COLO668 (cell line): Measurements from ENCODE around the gene TMEM117.

Experiments
- DNase-seq: peaks from one replicate; lab custom pipeline; 2025; ENCODE audit not compliant: unreplicated experiment; lab: John Stamatoyannopoulos, UW

TMEM117 gene

DNA sequence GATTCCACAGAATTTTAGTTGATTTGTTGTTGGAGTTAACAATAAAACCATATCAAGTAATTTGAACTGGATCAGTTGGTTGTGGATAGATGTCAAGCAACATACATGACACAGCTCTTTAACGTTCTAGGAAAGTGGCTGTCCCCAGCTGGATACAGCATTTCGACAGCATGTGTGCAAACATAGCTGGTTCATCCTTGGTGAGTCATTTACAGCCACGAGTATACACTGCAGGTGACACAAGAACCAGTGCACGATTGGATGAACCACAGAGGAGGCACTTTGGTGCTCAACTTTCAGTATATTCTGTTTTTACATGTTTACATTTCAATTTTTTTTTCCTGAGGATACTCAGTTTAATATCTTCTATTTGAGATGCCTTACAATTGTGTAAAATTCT, 242.4 kb downstream of the TMEM117 start:
- peak; percentile 10 for DNase-seq

DNA sequence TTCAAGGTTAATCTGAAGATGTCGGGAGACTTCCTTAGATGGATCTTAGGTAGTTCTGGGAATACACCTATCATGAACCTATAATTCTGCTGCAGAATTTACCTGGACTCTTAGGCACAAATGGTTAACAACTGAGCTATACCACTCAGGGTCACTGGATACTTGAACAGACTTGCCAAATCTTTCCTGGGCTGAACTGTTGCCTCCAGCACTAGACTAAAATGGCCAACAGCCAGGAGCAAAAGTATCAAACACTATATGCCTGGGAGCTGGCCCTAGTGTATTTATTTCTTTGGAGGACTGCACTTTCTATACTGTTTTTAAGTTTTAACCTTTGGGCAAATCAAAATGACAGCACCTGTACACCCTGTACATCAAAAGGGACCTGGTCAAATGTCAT, 252.8 kb downstream of the TMEM117 start:
- DNase-seq = no peak

DNA sequence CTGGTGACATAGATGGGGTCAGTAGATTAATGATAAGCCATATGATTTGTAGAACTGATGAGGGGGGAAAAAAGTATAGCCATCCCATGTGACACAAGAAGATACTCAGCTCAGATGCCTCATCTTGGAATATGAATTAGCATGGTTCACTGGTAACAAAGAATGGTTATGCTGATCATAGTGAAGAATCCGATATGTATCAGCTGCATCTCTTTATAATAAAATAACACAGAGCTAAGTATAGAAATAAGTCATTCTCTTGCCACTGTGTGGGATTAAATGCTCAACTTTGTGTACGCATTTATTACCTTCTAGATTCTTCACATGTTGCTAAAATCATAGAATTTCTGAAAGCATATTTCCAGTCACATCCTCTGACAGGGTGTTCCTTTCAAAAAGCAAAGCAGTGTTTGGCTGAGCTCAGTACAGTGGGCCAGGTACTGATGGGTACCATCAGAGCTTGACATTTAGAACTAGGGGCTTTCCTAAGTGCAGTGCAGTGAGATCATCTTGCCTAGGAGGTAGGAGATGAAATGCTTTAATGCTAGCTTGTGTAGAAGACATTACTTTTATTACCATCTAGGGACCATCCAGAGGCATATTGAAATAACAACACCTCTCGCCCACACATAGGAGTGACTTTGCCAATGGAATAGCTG, 256.2 kb downstream of the TMEM117 start:
- no peak for DNase-seq

DNA sequence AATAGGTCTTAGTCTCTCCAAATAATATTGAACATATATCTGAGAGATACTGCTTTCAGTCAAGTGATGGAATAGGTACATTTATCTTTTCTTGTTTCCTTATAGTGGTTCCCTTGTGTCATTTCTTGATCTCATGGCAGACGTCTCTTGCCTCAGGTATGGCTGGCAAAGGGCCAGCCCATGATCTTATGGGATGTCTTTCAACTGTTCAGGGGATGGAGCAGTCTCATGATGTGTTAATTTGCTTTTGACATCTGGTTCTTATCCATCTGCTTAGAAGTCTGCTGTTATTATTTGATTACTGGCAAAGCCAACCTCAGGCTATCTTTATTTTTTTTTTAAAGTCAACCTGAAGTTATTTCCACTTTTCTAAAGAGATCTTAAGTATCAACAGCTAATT, 262.9 kb downstream of the TMEM117 start:
- no peak for DNase-seq

DNA sequence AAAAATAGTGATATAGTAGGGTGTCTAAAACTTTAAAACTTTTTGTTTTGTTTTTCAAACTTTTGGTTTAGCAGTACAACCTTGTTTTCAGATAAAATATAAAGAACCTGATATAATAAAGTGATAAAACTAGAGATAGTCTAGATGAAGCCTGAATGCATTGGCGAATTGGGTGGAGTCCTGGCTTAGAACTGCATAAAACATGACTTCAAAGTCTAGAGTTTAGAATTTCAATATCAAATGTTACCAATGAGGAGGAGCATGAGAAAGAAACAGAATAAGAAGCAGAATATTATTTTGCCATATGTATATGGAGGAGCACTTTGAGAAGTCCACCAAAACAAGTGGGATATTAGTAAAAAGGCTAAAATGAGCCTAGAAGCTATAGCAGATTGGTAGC, 263.6 kb downstream of the TMEM117 start:
- DNase-seq = no peak

DNA sequence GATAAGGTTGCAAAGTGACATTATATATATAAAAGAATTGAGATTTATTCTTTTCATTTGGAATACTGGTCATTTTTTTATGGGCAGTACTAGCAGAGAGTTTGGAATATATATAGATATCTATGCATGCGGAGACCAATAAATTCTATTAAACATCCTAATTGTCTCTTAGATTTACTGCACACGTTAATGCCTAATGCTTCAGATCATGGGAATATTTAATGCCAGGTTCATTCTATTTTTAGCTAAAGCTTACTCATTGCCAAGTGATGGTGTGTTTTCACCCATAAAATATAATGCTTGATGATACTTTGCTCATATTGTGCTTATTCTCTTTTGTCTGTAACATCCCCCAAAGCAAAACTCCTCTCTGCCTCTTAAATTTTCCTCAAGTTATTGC, 264.4 kb downstream of the TMEM117 start:
- no peak for DNase-seq

DNA sequence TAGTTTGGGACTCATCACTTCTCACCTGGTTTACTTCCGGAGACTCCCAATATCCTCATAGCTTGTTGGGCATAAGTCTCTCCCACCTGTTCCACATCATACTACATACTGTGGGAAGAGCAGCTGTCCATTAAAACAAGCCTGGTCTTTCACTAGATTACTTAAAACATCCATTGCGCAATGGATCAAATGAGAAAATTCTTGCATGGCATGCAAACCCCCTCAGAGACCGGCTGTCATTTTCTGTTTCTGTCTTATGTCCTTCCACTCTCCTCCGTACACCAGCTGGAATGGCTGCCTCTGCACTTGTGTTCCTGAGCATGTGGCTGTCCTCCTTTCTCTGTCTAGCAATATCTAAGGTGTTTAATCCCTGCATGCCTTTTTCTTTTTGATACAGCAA, 265.6 kb downstream of the TMEM117 start:
- DNase-seq = no peak

DNA sequence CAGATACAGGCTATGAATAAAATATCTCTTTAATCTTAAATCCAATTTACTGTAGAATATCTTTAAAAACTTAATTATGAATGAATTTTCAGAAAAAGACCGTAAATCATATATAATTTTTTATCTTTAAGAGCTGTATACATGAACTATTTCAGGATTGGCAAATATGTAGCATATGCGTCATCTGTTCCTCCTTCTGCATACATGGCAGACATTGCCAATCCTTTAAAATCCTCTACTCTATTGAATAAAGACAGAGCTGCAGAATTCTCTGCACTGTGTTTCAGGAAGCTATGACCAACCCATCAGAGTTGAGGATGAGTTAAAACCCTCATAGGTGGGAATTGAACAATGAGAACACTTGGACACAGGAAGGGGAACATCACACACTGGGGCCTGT, 279.0 kb downstream of the TMEM117 start:
- no peak for DNase-seq

DNA sequence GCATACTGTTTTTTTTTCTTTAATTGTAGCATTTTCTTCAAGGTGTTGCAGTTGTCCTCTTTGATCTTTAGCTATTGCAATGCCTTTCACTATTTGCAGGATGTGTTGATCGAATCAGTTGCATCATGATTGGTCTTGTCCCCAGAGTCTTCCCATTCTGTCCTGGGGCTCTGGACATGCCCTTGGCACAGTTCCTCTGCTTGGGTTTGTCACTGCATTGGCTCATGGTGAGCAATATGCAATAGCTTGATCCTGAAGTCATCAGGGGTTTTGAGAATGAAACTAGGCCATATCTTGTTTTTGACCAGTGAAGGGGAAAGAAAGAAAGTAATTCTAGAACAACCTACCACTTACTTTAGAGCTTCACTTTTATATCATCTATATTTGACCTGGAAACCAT, 281.5 kb downstream of the TMEM117 start:
- no peak for DNase-seq

DNA sequence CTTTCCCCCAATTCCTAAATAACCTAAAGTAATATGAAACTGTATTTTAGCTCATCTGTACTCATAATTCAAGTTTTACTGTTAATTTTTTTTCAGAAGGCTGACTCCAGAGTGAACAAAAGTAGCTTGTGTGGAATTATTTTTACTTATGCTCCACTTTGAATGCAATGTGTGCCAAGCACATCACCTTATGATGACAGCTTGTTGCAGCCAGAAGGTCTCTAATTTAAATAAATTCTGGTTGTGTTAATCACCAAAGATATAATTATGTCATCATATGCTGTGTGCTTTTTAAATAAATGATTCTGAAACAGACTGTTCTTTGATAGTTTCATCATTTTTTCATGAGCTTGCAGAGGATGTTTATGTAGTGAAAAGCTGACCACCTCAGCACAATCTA, 283.1 kb downstream of the TMEM117 start:
- DNase-seq = no peak

DNA sequence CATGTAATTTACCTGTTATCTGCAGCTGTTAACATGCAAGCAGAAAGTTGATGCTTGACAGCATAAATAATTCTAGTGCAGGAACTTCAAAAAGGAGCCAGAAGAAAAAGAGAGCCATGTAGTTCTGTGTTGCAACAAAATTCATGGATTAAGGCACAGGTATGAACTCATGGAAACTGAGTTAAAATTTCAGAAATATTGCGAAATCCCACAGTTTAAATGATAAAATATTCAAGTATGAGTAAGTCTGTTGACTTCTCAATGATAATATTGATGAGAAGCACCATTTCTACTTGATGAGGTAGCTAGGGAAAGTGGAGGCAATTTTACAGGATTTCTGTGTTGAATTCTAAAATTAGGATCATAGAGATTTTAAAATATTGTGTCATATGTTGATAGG, 290.9 kb downstream of the TMEM117 start:
- DNase-seq = no peak

DNA sequence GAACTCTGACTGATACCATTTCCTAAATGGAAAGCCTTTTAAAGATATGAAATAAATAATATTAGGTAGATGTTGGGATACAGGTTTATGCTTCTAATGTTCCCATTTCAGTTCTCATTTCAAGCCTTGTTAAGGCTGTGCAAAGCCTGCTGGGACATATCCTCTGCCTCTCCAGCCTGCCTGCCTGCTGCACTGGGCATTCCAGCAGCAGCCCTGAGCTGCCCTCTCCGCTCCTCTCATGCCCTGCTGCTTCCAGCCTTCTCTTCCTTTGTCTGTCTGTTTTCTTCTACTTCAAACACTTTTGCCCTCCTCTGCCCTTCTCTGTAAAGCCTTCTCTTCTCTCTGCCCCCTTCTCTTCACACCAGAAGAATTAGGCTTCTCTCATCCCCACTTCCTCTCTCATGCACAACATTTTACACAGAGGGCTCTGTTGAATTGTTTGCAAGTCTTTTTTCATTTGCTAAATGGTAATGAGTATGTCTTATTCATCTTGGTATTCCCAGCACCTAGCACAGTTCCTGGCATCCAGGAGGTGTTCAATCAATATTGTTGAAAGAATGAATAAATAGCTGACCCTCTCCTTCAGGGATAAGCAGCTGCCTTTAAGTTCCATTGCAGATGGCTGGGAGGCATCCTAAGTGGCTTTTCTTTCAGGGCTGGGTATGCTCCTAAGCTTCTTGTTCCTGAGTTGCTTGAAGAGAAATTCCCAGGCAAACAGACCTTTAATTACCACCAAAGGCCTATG, 292.3 kb downstream of the TMEM117 start:
- no peak for DNase-seq

DNA sequence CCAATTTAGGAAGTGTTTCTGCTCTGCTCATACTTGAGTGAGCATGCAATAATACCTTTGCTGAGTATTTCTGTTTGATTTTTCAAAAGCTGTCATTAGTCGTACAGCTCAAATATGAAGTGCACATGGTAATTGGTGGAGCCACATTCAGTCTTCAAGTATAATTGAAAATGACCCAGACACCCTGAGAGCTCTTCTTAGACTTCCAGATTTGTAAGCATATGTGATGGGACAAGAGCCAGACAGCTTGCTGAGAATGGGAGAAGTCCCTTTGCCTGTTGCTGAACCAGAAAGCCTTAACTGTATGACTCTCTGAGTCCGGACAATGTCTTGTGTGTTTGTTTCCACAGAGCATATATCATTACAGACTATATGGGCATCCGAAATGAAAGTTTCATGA, 307.3 kb downstream of the TMEM117 start:
- no peak for DNase-seq

DNA sequence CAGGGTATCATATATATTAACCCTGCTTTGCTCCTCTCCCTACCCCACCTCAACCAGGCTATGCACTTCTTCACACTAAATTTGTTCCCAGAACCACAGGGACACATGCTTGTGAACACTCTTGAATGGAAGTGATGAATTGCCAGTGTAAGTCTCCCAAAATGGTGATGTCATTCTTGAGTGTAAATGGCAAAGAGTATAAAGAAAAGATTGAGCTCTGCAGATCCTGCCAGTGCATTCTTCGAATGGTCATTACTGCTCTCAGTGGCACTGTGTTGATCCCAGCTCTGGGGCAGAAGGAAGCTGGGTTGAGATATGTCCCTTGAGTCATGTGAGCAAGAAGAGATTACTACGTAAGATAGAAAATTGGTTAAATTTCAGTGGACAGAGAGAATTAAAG, 313.1 kb downstream of the TMEM117 start:
- DNase-seq = no peak

DNA sequence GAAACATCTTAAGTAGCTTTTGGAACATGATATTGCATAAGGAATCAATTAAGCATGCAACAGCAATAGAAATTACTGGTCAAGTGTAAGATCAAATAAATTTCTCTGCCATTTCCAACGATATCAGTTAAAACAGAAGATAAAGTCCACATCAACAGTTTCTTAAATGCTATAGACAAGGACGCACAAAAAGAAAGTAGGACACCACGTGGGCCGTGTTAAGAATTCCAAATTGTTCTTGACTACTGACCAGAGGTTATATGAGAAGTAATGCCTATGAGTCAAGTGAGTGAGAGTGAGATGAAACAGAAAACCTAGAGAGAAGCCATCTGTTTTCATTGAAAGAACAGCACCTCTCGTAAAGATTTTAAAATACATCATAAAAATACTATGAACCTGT, 318.2 kb downstream of the TMEM117 start:
- DNase-seq = no peak

DNA sequence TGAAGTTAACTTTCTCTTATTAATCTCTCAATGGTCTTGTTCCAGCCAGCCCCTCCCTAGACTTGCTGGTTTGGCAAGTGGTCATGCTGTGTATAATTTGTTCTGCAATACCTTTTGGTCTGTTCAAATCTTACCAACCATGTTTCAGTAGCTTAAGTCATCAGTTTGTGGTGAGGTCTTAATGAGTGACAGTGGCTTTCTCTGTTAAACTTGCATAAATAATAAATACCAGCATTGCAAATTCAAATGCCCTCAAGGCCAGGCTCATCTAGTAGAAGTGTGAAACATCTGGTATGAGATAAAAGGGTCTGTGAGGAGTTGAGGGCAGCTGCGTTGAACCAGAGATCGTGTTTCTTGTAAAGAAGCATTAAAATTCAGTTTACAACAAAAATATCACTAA, 319.5 kb downstream of the TMEM117 start:
- no peak for DNase-seq

DNA sequence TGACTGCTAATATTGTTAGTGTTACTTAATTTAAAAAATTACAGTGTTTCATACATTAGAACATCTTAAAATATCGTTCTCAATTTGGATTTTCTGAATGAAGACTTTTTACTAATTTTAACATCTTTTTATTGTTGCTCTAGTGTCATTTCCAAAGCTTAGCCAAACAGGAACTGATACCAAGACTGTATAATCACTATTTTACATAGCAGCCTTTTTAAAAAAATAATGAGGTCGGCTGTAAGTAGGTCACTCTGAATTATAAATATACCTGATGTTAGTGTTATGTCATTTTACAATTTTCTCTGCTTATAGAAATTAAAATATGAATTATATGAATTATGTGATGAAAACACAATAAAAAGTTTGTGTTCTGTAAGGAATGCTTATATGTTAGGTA, 321.5 kb downstream of the TMEM117 start:
- DNase-seq = no peak

DNA sequence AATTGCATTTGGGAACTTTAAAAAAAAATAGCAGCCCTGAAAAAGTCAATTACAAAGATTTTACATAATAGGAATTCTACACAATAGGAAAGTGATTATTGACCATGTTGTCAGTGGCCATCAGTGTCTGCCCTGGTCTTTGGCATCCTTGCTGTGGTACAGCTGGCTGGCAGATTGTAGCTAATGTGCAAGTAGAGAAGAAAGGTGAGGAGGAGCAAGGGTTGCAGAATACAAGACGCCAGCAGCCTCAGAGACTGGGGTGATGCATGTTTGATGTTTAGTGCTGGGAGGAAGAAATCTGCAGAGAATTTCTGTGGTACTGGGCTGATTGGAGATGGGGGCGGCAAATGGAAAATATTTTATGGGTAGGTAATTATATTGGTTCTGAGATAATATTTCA, 322.9 kb downstream of the TMEM117 start:
- no peak for DNase-seq

DNA sequence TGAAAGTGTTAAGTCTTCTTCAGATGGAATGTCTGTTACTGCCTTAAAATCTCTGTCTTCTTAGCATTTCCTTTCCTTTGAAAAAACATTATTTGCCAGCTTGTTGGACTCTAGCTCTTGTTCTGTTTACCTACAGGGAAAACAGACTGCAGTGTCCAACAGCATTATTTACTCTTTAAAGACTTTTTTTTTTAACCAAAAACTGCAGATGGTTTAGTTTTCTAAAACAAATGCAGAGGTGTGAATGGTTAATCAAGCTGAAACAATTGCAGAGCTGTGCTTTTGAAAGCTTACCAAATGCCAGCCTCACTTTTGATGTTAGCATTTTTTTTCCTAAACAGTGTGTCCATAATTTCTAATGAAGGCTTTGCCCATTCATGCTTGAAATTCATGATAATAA, 323.3 kb downstream of the TMEM117 start:
- no peak for DNase-seq

DNA sequence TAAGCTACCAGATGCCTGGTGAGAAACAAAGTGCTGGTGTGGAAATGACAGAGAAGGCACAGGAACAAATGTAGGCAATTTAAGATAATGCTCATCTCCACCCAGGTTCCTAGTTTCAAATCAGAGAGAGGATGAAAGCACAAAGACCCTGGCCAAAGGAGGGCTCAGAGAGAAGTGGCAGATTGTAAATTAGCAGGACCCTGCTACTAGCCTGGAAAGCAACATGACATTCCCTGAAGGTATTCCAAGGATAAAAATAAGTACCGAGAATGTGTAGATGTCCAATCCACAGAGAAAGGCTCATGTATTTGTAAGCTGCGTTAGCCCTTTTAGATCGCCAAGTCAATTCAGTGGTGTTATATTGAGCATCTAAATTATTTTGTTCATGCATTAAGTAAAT, 324.0 kb downstream of the TMEM117 start:
- DNase-seq = no peak

DNA sequence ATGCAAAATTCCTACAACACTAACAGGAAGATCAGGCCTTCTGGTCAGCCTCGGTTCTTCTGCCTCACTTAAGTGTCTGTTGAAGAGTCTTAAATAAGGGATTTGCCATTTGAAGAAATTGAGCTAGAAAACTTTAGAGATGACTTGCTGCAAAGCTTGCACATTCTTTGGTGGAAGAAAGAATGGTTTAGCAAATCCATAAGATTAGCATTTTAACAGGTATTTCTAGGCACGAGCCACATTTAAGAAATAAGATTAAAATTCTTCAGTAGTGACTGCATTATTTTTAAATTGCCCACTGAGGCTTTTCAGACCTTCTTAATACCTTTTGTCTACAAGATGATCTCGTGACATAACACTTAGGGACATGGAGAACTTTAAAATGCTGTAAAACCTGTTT, 327.1 kb downstream of the TMEM117 start:
- DNase-seq = no peak

DNA sequence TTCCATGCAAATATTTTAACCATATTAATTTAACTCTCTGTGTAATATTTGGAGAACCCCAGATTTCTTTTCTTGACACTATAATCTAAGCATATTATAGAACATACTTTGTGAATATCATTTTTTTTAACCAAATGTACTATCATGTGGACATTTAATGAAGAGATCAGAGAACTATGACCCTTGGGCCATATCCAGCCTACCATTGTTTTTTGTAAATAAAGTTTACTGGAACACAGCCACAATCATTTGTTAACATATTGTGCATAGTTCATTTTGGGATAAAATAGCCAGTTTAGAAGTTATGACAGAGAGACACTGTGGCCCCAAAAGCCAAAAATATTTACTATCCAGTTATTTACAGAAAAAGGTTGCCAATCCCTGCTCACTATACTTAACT, 338.2 kb downstream of the TMEM117 start:
- no peak for DNase-seq
